Activated CD4-positive, alpha-beta T cell treated with anti-CD3 and anti-CD28 coated beads for 36 hours (primary cell): Measurements from ENCODE around the gene COL4A2. TPM values are rescaled to one million over a fixed set of nuclear protein-coding genes. Genes with fewer than 3 reads are reported as not detected.
"Not testable (repeated sequence)": the region's sequence is repeated elsewhere in the genome, so short reads cannot be mapped to it uniquely, and the experiment has no call there.

Experiments
- ATAC-seq: fragments of 200-7000 bp; cut with Tn5 transposase; one replicate; pipeline ENCODE4 v1.10.0; 2021; ENCODE audit warnings: mild to moderate bottlenecking, moderate library complexity
- CTCF ChIA-PET: fragments of 350-600 bp; sonication (Branson Sonifier 250); formaldehyde crosslinking; loops from one replicate; lab custom pipeline; 2021; ENCODE audit warnings: antibody characterized with exemption; lab: Charles Lee
- POLR2A ChIA-PET: fragments of 350-600 bp; sonication (Branson Sonifier 250); formaldehyde crosslinking; loops from one replicate; lab custom pipeline; 2021; ENCODE audit warnings: antibody characterized with exemption, inconsistent platforms; lab: Charles Lee
- DNase-seq: peaks from one replicate; pipeline ENCODE4 v3.0.0-alpha.2; 2020
- H3K27ac Mint-ChIP-seq: one replicate; pipeline ENCODE4 v1.8.0; 2021; ENCODE audit warnings: mixed read lengths
- H3K27me3 Mint-ChIP-seq: one replicate; pipeline ENCODE4 v1.8.0; 2021; ENCODE audit warnings: mixed read lengths
- H3K36me3 Mint-ChIP-seq: one replicate; pipeline ENCODE4 v1.8.0; 2021; ENCODE audit warnings: low read depth, mixed read lengths
- H3K4me1 Mint-ChIP-seq: one replicate; pipeline ENCODE4 v1.8.0; 2021; ENCODE audit warnings: mixed read lengths
- H3K4me3 Mint-ChIP-seq: one replicate; pipeline ENCODE4 v1.8.0; 2021; ENCODE audit warnings: mild to moderate bottlenecking, moderate library complexity, mixed read lengths
- H3K9me3 Mint-ChIP-seq: one replicate; pipeline ENCODE4 v1.8.0; 2021; ENCODE audit warnings: low read depth, mixed read lengths
- intact Hi-C, 2 experiments: fragments of 100-400 bp; cut with DNase I in 1 of 2; cut with micrococcal nuclease in 1 of 2; formaldehyde crosslinking; loops; one replicate each; pipeline versions ENCODE4 v1.14.2 to v1.15.1; 2022 to 2024; cut with DNase I, micrococcal nuclease
- total RNA-seq, 2 experiments: library from RNA; stranded (reverse); gene quantifications; one replicate each; pipeline ENCODE4 v1.2.3, GENCODE V29; 2021

COL4A2 gene
- total RNA-seq, 2 experiments from 2014 or later, result not detected

DNA sequence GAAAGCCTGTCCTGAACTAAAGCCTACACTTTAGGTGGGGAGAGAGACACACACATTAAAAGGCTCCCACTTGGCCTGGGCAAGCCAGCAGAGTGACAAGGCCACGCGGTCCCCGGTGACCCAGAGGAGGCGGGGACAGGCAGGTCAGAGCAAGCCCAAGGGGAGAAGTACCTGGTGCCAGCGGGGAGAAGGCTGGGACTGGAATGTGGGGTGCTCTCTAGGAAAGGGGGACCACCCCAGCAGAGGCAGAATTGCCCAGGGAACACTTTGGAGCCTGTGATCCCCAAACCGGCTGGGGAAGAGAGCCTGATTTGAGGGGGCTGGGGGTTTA is 172.1 kb downstream of the COL4A2 start:
- intact Hi-C loops, result no loop called here
- Mint-ChIP-seq H3K4me1 (no peaks in the 10 kb centered on the region), H3K27ac (no peak overlapping the region), H3K27me3 (peaks cover 6% of the 10 kb centered on the region), H3K4me3 (no peak overlapping the region), H3K9me3 (no peaks in the 10 kb centered on the region), H3K36me3 (no peaks in the 10 kb centered on the region)
- no peak for DNase-seq
- no peak for ATAC-seq
- ChIA-PET CTCF (interaction anchor here (1.1 kb wide), 1 partner anchor 11 kb away, joined by 3 read pairs; no protein-coding TSS in a partner anchor), POLR2A (no interaction called here)

DNA sequence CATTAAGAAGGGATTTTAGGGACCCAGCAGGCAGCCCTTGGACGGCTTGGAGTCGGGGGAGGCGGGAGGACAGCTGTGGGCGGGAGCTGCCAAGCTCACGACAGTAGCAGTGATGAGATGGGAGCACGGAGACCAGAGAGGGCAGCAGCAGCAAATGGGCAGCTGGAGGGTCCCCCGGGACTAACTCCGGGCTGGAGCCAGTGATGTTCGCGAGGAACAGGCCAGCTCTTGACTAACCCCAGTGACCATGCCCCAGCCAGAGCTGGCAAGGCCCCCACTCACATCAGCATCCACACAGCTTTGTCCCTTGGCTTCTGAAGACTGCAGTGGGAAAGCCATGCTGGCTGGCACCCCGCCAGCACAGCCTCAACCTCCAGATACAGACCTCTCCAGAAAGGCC is 172.6 kb downstream of the COL4A2 start:
- Mint-ChIP-seq H3K4me3 (no peak overlapping the region), H3K4me1 (no peaks in the 10 kb centered on the region), H3K27me3 (peaks cover 6% of the 10 kb centered on the region), H3K36me3 (no peaks in the 10 kb centered on the region), H3K27ac (no peak overlapping the region), H3K9me3 (no peaks in the 10 kb centered on the region)
- intact Hi-C loops, result no loop called here
- ChIA-PET POLR2A (no interaction called here), CTCF (interaction anchor here (0.7 kb wide), 1 partner anchor 985 kb away, joined by 3 read pairs; no protein-coding TSS in a partner anchor)
- DNase-seq (no peak), ATAC-seq (no peak)

DNA sequence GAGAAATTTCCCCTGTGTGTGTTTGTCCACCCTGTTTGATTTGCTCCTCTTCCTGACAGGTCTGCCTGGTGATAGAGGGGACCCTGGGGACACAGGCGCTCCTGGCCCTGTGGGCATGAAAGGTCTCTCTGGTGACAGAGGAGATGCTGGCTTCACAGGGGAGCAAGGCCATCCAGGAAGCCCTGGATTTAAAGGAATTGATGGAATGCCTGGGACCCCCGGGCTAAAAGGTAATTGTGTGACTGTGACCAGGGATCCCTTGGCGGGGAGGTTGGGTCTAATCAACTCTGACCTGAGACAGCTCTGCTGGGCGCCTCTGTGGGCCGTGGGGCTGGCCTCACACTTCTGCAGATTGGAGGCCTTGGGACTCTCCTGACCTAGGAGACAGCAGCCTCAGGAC is 173.1 kb downstream of the COL4A2 start:
- Mint-ChIP-seq H3K4me3 (no peak overlapping the region), H3K4me1 (no peaks in the 10 kb centered on the region), H3K27me3 (peaks cover 2% of the 10 kb centered on the region), H3K36me3 (no peaks in the 10 kb centered on the region), H3K9me3 (no peaks in the 10 kb centered on the region), H3K27ac (no peak overlapping the region)
- no peak for ATAC-seq
- intact Hi-C loops, result no loop called here
- POLR2A ChIA-PET, result no interaction called here
- CTCF ChIA-PET, result interaction anchor here (0.7 kb wide), 1 partner anchor 984 kb away, joined by 3 read pairs; no protein-coding TSS in a partner anchor
- DNase-seq, result no peak

DNA sequence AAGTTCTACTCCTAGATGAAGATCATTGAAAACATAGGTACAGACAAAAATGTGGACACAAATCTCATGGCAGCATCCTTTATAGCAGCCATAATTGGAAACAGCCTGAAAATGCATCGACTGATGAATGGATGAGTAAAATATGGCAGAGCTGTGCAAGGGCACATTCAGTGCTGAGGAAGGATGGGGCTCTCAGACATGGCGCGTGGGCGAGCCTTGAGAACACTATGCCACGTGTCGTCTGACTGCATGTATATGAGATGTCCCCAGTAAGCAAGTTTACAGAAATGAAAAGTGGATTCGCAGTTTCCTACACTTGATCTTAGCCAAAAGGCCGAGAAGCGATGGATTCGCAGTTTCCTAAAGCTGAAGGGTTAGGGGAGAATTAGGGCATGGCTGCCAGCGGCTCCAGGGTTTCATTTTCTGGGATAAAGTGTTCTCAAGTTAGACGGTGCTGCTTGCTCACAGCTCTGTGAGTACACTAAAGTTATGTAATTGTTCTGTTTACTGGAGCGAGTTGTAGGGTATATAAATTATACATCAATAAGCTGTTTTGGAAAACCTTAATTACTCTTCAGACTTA is 176.4 kb downstream of the COL4A2 start:
- no peaks in the 10 kb centered on the region for H3K36me3 Mint-ChIP-seq
- H3K4me1 Mint-ChIP-seq, result no peaks in the 10 kb centered on the region
- intact Hi-C loops, result no loop called here
- ATAC-seq (no peak), DNase-seq (no peak)
- ChIA-PET CTCF (interaction anchor here (0.6 to 0.7 kb wide), 2 partner anchors 30 to 1649 kb away, joined by 3 read pairs; no protein-coding TSS in a partner anchor), POLR2A (no interaction called here)
- H3K9me3 Mint-ChIP-seq, result no peaks in the 10 kb centered on the region
- H3K27ac Mint-ChIP-seq, result no peak overlapping the region
- H3K27me3 Mint-ChIP-seq, result peaks cover 2% of the 10 kb centered on the region
- H3K4me3 Mint-ChIP-seq, result no peak overlapping the region

DNA sequence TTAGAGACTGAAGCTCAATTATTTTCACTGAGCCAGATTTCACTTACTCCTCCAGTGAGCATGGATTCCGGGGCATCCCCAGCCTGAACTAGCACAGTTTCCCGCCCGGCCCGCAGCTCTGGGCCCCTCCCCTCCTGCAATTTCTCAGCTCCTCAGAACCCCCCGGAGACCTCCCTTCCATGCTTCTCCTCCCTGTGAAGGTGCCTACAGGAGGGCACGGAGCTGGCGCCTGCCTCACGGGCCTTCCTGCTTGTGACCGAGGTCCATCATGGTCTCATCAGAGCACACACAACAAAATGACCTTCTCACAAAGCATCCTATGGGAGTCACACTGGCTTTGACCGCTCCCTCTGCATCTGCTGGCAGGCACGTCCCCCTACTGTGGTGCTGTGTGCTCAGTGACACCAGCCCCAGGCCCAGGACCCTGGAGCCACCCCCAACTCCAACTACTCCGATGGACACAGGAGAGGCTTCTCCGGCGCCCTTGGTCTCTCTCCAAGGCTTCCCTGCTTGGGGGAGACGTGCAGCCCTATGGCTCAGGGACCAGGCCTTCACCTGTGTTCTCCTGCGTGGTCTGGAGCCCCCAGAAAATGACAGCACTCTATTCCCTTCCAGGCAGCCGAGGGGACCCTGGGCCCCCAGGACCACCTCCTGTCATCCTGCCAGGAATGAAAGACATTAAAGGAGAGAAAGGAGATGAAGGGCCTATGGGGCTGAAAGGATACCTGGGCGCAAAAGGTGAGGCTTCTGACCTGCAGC is 177.4 kb downstream of the COL4A2 start:
- peaks cover 2% of the 10 kb centered on the region for H3K27me3 Mint-ChIP-seq
- intact Hi-C loops, result no loop called here
- H3K4me1 Mint-ChIP-seq, result no peaks in the 10 kb centered on the region
- ChIA-PET POLR2A (no interaction called here), CTCF (no interaction called here)
- H3K36me3 Mint-ChIP-seq, result no peaks in the 10 kb centered on the region
- H3K4me3 Mint-ChIP-seq, result no peak overlapping the region
- no peaks in the 10 kb centered on the region for H3K9me3 Mint-ChIP-seq
- ATAC-seq (no peak), DNase-seq (no peak)
- H3K27ac Mint-ChIP-seq, result no peak overlapping the region

DNA sequence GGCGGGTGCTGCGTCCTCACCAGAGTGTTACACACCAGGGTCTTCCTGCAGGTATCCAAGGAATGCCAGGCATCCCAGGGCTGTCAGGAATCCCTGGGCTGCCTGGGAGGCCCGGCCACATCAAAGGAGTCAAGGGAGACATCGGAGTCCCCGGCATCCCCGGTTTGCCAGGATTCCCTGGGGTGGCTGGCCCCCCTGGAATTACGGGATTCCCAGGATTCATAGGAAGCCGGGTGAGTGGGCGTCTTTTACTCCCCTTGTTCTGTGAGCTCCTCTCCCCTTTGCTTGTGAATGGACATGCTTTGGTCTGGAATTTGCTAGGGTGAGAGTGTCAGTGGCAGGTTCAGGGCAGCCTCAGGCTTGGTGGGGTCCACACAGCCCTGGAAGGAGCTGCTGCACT is 178.5 kb downstream of the COL4A2 start:
- no peaks in the 10 kb centered on the region for H3K4me1 Mint-ChIP-seq
- no peaks in the 10 kb centered on the region for H3K9me3 Mint-ChIP-seq
- H3K27me3 Mint-ChIP-seq, result peaks cover 2% of the 10 kb centered on the region
- DNase-seq (no peak), ATAC-seq (no peak)
- ChIA-PET POLR2A (no interaction called here), CTCF (no interaction called here)
- H3K4me3 Mint-ChIP-seq, result no peak overlapping the region
- no peak overlapping the region for H3K27ac Mint-ChIP-seq
- intact Hi-C loops, result no loop called here
- H3K36me3 Mint-ChIP-seq, result no peaks in the 10 kb centered on the region

DNA sequence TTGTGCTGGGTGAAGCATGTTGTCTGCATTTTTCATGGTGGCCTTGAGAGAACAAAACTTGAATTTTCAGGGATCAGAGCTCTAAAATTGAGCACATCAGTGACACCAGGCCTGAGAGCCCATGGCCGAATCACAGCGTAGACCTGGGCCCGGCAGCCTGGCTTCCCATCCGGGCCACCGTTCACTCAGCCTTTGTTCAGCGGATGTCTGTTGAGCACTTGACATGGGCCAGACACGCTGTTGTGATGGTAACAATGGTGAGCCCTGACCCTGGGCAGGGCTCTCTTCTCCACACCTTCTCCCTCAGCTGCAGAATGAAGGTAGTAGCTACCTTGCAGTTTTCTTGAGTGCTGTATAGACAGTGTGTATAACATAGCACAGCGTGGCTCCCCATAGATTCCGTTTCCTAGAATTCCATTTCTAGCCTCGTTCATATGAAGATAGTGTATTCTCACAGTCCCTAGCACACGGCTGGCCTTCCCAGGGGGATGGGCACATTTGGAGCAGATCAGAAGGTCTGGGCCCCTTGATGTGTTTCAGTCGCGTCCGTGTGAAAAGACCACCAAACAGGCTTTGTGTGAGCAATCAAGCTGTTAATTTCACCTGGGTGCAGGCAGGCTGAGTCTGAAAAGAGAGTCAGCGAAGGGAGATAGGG is 179.1 kb downstream of the COL4A2 start:
- DNase-seq (no peak), ATAC-seq (no peak)
- POLR2A ChIA-PET, result no interaction called here
- Mint-ChIP-seq H3K4me1 (no peaks in the 10 kb centered on the region), H3K4me3 (no peak overlapping the region), H3K27me3 (peaks cover 2% of the 10 kb centered on the region), H3K36me3 (no peaks in the 10 kb centered on the region), H3K9me3 (no peaks in the 10 kb centered on the region), H3K27ac (no peak overlapping the region)
- intact Hi-C loops, result no loop called here
- CTCF ChIA-PET, result interaction anchor here (0.5 kb wide), 1 partner anchor 285 kb away, joined by 3 read pairs; no protein-coding TSS in a partner anchor

DNA sequence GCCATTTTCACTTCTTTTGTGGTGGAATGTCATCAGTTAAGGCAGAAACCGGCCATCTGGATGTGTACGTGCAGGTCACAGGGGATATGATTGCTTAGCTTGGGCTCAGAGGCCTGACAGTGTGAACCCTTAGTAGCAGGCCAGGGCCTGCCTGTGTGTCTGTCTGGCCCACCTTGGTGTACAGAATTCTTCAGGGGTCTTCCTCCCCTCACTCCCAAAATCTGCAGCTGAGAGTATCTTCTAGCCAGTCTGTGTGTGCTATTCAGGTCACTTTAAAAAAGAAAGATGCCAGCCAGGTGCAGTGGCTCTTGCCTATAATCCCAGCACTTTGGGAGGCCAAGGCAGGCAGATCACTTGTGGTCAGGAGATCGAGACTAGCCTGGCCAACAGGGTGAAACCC is 179.8 kb downstream of the COL4A2 start:
- H3K4me3 Mint-ChIP-seq, intact Hi-C loops, H3K4me1 Mint-ChIP-seq, ATAC-seq, POLR2A ChIA-PET, H3K9me3 Mint-ChIP-seq, H3K27ac Mint-ChIP-seq, H3K36me3 Mint-ChIP-seq, DNase-seq, H3K27me3 Mint-ChIP-seq: not testable (repeated sequence)
- CTCF ChIA-PET, result interaction anchor here (0.6 kb wide), 1 partner anchor 21 kb away, joined by 3 read pairs; no protein-coding TSS in a partner anchor

DNA sequence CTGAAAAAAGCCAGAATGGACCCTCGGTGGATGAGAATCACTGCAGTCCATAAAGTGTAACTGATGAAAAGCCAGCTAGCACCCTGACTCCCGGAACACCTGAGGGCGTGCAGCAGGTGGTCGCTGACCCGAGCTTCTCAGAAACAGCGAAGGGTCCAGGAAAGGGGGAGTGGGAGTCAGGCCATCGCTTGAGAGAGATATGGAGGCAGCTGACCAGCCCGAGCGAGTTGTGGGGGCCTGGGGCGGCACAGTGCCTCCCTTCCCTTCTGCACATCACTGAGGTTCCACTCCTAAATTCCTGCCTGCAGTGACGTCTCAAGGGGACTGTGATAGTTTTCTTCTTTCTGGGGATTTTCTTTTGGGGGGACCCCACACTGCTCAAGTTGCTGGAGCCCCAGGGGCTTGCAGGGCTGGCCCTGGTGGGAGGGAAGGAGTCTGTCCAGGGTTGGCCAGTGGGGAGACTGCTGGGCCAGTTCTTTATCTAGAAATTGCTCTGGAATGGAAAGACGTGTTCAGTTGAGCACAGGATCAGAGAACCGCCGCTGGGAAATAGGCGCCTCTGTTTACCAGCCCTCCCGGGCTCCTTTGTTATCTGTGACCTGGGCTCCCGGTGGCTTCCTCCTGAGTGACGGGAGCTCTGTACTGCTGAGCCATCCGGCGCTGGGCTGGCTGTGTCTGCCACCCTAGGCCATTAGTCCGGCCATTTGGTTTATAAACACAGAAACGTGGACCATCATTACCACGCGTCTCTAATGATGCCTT is 183.1 kb downstream of the COL4A2 start:
- Mint-ChIP-seq H3K36me3 (no peaks in the 10 kb centered on the region), H3K27ac (no peak overlapping the region), H3K4me3 (no peak overlapping the region), H3K27me3 (no peaks in the 10 kb centered on the region), H3K4me1 (no peaks in the 10 kb centered on the region), H3K9me3 (no peaks in the 10 kb centered on the region)
- POLR2A ChIA-PET, result no interaction called here
- intact Hi-C loops, result no loop called here
- CTCF ChIA-PET, result interaction anchor here (1.0 kb wide), 1 partner anchor 12 kb away, joined by 3 read pairs; no protein-coding TSS in a partner anchor
- no peak for ATAC-seq
- no peak for DNase-seq

DNA sequence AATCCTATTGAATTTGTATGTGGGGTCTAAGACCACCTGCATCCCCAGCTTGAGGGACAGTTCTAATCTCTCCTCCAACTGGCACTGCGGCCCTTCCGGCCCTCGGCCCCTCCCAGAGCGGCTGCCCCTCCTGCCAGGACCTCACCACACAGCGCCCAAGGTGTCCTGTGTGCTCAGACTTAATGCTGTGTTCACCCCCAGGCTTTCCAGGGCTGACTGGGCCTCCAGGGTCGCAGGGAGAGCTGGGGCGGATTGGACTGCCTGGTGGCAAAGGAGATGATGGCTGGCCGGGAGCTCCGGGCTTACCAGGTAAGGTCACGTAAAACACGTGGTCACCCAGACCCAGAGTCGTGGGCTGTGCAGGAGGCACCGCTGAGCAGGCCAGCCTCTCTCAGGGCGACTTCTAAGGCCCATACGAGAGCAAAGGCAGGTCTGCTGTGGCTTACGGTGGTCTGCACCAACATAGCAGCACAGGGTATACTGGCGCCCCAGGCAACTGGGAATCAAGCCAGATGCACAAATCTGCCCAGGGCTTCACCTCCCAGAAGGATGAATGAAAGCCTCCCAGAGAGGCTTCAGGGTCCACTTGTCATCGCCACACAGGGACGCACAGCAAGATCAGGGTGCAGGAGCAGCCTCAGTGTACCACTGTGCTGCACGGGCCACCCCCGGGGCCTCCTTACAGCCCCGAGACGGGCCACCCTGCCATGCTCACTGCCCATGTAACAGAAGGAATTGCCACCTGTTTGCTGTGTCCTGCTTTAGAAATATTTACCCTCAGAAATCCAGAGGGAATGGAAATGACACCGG is 185.0 kb downstream of the COL4A2 start:
- Mint-ChIP-seq H3K36me3 (no peaks in the 10 kb centered on the region), H3K4me3 (no peak overlapping the region), H3K27me3 (no peaks in the 10 kb centered on the region), H3K27ac (no peak overlapping the region), H3K4me1 (no peaks in the 10 kb centered on the region), H3K9me3 (no peaks in the 10 kb centered on the region)
- POLR2A ChIA-PET, result no interaction called here
- CTCF ChIA-PET, result no interaction called here
- ATAC-seq (no peak), DNase-seq (no peak)
- intact Hi-C loops, result no loop called here
